ENCODE measurements around the gene TPP2. TPM values are rescaled to one million over a fixed set of nuclear protein-coding genes. Genes with fewer than 3 reads are reported as not detected.

The TPP2 gene
- total RNA-seq, 1 experiment from 2014 or later, result 36.7 TPM

DNA sequence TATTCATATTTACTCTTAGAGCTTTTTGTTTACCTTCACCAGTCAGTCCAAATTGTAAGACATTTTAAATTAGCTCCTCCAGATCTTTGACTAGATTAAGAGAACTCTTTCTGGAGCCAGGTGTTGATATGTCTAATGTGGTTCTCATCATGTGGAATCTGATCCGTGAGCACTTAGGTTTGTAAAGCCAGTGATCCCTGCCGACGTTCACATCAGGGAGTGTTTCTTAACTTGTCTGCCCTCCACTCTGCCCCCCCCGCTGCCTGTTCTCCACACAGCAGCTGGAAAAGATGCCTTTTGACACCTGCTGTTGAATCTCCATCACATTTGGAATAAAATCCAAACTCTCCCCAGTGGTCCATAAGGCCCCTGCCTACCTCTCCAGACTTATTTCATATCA is 80.3 kb downstream of the TPP2 start (continued):
- no peak for TF ChIP-seq TCF7L2 (IDR thresholded peaks at IDR 0.05; ENCODE audit: borderline replicate concordance, extremely low read depth, insufficient read depth, insufficient read length)

DNA sequence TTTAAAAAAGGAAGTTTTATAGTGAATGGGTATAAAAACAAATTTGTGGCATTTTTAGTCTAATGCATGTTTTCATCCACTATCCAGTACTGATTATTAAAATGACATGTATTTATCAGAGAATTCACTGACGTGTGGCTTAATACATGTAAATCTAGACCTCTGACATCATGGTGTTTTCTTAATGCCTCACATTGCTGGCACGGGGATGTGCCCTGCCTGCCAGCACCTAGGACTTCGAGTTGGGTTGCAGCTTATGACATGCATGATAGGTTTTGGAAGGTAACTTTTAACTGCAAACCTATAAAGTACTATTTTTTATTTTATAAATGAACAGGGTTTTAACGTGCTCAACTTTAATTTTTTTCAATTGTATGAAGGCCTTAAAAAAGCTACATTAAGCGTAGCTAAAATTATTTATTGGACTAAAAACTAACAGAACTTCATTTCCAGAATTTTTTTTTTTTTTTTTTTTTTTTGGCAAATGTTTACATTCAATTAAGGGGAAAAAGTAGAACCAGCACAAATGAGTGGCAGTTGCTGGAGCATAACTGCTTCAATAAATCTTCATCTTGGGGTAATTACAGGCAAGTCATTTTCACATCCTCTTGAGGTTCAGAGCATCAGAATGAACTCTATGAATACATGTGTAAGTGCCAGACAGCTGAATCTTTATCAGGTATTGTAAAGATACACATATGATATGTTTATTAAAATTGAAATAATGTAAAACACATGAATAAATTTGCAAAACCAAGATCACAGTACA is 81.7 kb downstream of the TPP2 start:
- BruUV-seq (replicated peaks), result no TSS peak
- no peak overlapping the region for H3K4me2 ChIP-seq (ENCODE audit: low read length)
- no peaks in the 10 kb centered on the region for H3K9me2 ChIP-seq (ENCODE audit: insufficient read depth)
- peaks cover 16 to 27% of the 10 kb centered on the region in 2 experiments; a peak in 3 of 4 replicates for H3K36me3 ChIP-seq (ENCODE audit: control insufficient read depth in 1 of 2, insufficient read depth in 2 of 2, low read length in 2 of 2)
- no peak overlapping the region for H2AFZ ChIP-seq (ENCODE audit: low read depth, low read length, poor library complexity, severe bottlenecking)
- ChIA-PET RAD21 (ENCODE audit: low non-redundant PET in 1 of 2, low total read pairs in 2 of 2, uncharacterized antibody in 2 of 2, unreplicated experiment in 2 of 2) (no interaction called here), POLR2A (no interaction called here), CTCF (no interaction called here)
- H3K4me1 ChIP-seq (ENCODE audit: control insufficient read depth in 1 of 2, insufficient read depth in 2 of 2, low read length in 2 of 2), result no peaks in the 10 kb centered on the region
- no peak overlapping the region for H3K4me3 ChIP-seq (replicated peaks in 1 of 2; ENCODE audit: low read depth in 1 of 2, low read length in 2 of 2)
- H3K27ac ChIP-seq (ENCODE audit: low read depth, low read length), result no peak overlapping the region
- intact Hi-C loops (cut with micrococcal nuclease), result no loop called here
- H3K9me3 ChIP-seq (ENCODE audit: control insufficient read depth in 1 of 2, insufficient read depth in 1 of 2, low read depth in 1 of 2, low read length in 2 of 2), result no peaks in the 10 kb centered on the region
- TF ChIP-seq POLR2A (IDR thresholded peaks at IDR 0.05; ENCODE audit: borderline replicate concordance, extremely low read depth, insufficient read depth, insufficient read length) (no peak), JUND (IDR thresholded peaks at IDR 0.05) (no peak), YY1 (IDR thresholded peaks at IDR 0.05; ENCODE audit: extremely low read depth, insufficient replicate concordance, low read depth, low read length) (no peak), ZFX (IDR thresholded peaks at IDR 0.05) (no peak), SRF (IDR thresholded peaks at IDR 0.05; ENCODE audit: low read depth) (no peak), FOSL1 (IDR thresholded peaks at IDR 0.05; ENCODE audit: low read depth) (no peak), ZNF274 (IDR thresholded peaks at IDR 0.05; ENCODE audit: low read depth, low read length) (no peak), EGR1 (IDR thresholded peaks at IDR 0.05; ENCODE audit: low read depth) (no peak), SP1 (IDR thresholded peaks at IDR 0.05; ENCODE audit: low read depth) (no peak)
- TF ChIP-seq, protein P1, sequence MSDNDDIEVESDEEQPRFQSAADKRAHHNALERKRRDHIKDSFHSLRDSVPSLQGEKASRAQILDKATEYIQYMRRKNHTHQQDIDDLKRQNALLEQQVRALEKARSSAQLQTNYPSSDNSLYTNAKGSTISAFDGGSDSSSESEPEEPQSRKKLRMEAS (IDR thresholded peaks at IDR 0.05), result no peak
- no peak for DNase-seq (ENCODE audit: low read depth, low spot score)
- no peaks in the 10 kb centered on the region for H3K27me3 ChIP-seq (ENCODE audit: insufficient read depth, low read length)
- no peaks in the 10 kb centered on the region for H3K79me2 ChIP-seq (ENCODE audit: insufficient read depth, low read length)
- ATAC-seq, result no peak
- H4K20me1 ChIP-seq (ENCODE audit: insufficient read depth), result no peaks in the 10 kb centered on the region
- H3K9ac ChIP-seq (ENCODE audit: low read length), result no peak overlapping the region
